Osteoblast (primary cell): Measurements from ENCODE around the gene C6orf52. TPM values are rescaled to one million over a fixed set of nuclear protein-coding genes. Genes with fewer than 3 reads are reported as not detected.
"Not testable (repeated sequence)": the region's sequence is repeated elsewhere in the genome, so short reads cannot be mapped to it uniquely, and the experiment has no call there.

ENCODE experiments used
- DNase-seq: peaks from one replicate; pipeline ENCODE4 v3.0.0; 2011; ENCODE audit warnings: low spot score, mixed read lengths; ENCODE audit not compliant: insufficient read length; ENCODE audit errors: missing footprints
- H2AFZ ChIP-seq: 2 replicates; pipeline ENCODE4 v1.6.0; 2011; ENCODE audit warnings: mild to moderate bottlenecking, low read length
- H3K27ac ChIP-seq: 2 replicates; pipeline ENCODE4 v1.5.1; 2011; ENCODE audit warnings: mild to moderate bottlenecking, low read depth, low read length, moderate library complexity
- H3K27me3 ChIP-seq: 2 replicates; pipeline ENCODE4 v1.6.0; 2012; ENCODE audit warnings: mild to moderate bottlenecking, control low read depth, inconsistent platforms, low read length, moderate library complexity; ENCODE audit not compliant: insufficient read depth
- H3K36me3 ChIP-seq: 2 replicates; pipeline ENCODE4 v1.5.1; 2011; ENCODE audit warnings: mild to moderate bottlenecking, low read length, control low read depth, moderate library complexity; ENCODE audit not compliant: insufficient read depth
- H3K4me1 ChIP-seq: 2 replicates; pipeline ENCODE4 v1.5.1; 2011; ENCODE audit warnings: mild to moderate bottlenecking, low read length, control low read depth, moderate library complexity; ENCODE audit not compliant: insufficient read depth
- H3K4me2 ChIP-seq: 2 replicates; pipeline ENCODE4 v1.6.0; 2011; ENCODE audit warnings: mild to moderate bottlenecking, low read length; ENCODE audit not compliant: insufficient read depth
- H3K4me3 ChIP-seq: fragments of 200-600 bp; sonication (generic); 3 replicates; pipeline ENCODE4 v1.5.1; 2012; ENCODE audit warnings: mild to moderate bottlenecking, low read length, inconsistent platforms; ENCODE audit not compliant: insufficient read depth
- H3K79me2 ChIP-seq: 2 replicates; pipeline ENCODE4 v1.6.0; 2012; ENCODE audit warnings: mild to moderate bottlenecking, low read length, control low read depth, inconsistent platforms; ENCODE audit not compliant: insufficient read depth
- H3K9me3 ChIP-seq: 2 replicates; pipeline ENCODE4 v1.5.1; 2011; ENCODE audit warnings: low read depth, low read length, control low read depth
- H4K20me1 ChIP-seq: 2 replicates; pipeline ENCODE4 v1.6.0; 2012; ENCODE audit warnings: mild to moderate bottlenecking, low read length, control low read depth; ENCODE audit not compliant: insufficient read depth
- CTCF ChIP-seq: IDR thresholded peaks from 2 replicates; pipeline ENCODE4 v1.5.1; 2011; ENCODE audit warnings: mild to moderate bottlenecking, low read depth, low read length, moderate library complexity; ENCODE audit errors: extremely low read depth
- total RNA-seq: library from RNA; depleted of rRNA; stranded (reverse); fragments of >200 nt; gene quantifications from 2 replicates; pipeline ENCODE4 v1.2.3, GENCODE V29; 2012

The C6orf52 gene
- total RNA-seq, result not detected in 2 replicates

- Histone ChIP-seq H3K4me2 (peak within 1 kb of the TSS; percentile 99), H3K27ac (peak within 1 kb of the TSS; percentile 96), H3K36me3 (peaks cover 13% of the 10 kb centered on the region), H3K9me3 (no peaks in the 10 kb centered on the region), H3K79me2 (peaks cover 55% of the 10 kb centered on the region), H3K4me1 (peaks cover 18% of the 10 kb centered on the region), H3K27me3 (no peaks in the 10 kb centered on the region), H3K4me3 (peak within 1 kb of the TSS; percentile 100), H4K20me1 (no peaks in the 10 kb centered on the region), H2AFZ (peak within 1 kb of the TSS; percentile 99)
- DNase-seq, result peak; percentile 94
- TF ChIP-seq CTCF, result no peak
Observed at GRCh38 chr6:10694302-10695085, at the start of gene C6orf52, which contains the start of gene PAK1IP1. Gene C6orf52 (minus strand): TSS chr6:10694616. CDS start chr6:10687550, 7,066 bp downstream. Gene PAK1IP1 (plus strand): TSS chr6:10694972. CDS start chr6:10694986, 14 bp downstream.

GRCh38 chr6:10743515-10743914 lies 49.1 kb upstream of the C6orf52 start:
- Histone ChIP-seq H3K4me2 (no peak overlapping the region), H3K79me2 (peaks cover 8% of the 10 kb centered on the region), H3K27me3 (no peaks in the 10 kb centered on the region), H3K27ac (no peak overlapping the region), H3K36me3 (no peaks in the 10 kb centered on the region), H3K9me3 (no peaks in the 10 kb centered on the region), H3K4me3 (no peak overlapping the region), H2AFZ (no peak overlapping the region), H4K20me1 (no peaks in the 10 kb centered on the region), H3K4me1 (peaks cover 10% of the 10 kb centered on the region)
- no peak for TF ChIP-seq CTCF
- no peak for DNase-seq

DNA sequence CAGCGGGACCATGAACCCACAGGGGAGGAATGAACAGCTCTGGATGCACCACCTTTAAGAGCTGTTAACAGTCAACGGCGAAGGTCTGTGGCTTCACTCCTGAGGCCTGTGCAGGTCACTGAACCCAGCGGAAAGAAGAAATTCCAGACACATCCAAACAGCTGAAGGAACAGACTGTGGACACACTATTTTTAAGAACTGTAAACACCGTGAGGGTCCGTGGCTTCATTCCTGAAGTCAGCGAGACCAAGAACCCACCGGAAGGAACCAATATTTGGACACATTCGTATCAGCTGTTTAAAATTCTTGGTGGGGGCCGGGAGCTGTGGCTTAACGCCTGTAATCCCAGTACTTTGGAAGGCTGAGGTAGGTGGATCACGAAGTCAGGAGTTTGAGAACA lies 47.8 kb upstream of the C6orf52 start:
- Histone ChIP-seq H3K36me3 (no peaks in the 10 kb centered on the region), H3K27ac (no peak overlapping the region), H3K4me3 (no peak overlapping the region), H3K4me1 (peaks cover 5% of the 10 kb centered on the region), H3K79me2 (no peaks in the 10 kb centered on the region), H4K20me1 (no peaks in the 10 kb centered on the region), H2AFZ (no peak overlapping the region), H3K4me2 (no peak overlapping the region), H3K27me3 (no peaks in the 10 kb centered on the region), H3K9me3 (no peaks in the 10 kb centered on the region)
- no peak for TF ChIP-seq CTCF
- no peak for DNase-seq

- not testable (repeated sequence) for H3K27ac ChIP-seq, DNase-seq, H3K27me3 ChIP-seq, H3K36me3 ChIP-seq, H4K20me1 ChIP-seq, H3K4me3 ChIP-seq, H3K9me3 ChIP-seq, H3K79me2 ChIP-seq, H3K4me2 ChIP-seq, H2AFZ ChIP-seq, H3K4me1 ChIP-seq
Observed at GRCh38 chr6:10741643-10742042, 47.2 kb upstream of the C6orf52 start.
